ENCODE results near the gene SLC35F3. TPM values are rescaled to one million over a fixed set of nuclear protein-coding genes. Genes with fewer than 3 reads are reported as not detected.
A peak's percentile ranks its signal among the peaks of the same experiment; 100 is the strongest.
"Not testable (repeated sequence)": the region's sequence is repeated elsewhere in the genome, so short reads cannot be mapped to it uniquely, and the experiment has no call there.

SLC35F3 gene
- total RNA-seq, 1 donor from 2014 or later: 2.4 TPM

- DNase-seq (ENCODE audit: low spot score in 2 of 2) (no peak), FAIRE-seq (no peak)
These were observed 265.6 kb downstream of the SLC35F3 start for GRCh38 chr1:234170067-234170466.

DNA sequence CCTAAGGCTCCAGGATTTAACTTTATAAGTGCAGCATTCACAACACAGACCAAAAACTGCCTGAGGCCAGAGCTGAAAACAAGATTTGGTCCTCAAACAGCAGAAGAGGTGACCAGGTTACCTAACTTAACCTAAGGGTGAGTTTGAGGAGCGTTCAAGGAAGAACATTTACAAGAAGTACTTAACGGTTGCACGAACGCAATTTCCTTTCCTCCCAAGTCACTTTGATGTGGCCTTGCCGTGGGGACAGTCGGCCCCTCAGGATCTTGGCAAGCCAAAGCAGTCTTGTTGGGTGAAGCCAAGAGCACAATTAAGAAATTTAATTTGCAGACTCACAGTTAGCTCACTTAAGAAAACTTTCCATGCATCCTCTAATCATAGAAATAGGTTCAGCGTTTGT lies 266.1 kb downstream of the SLC35F3 start:
- DNase-seq (ENCODE audit: low spot score in 2 of 2) (no peak), FAIRE-seq (no peak)

- no peak for FAIRE-seq
These were observed 269.5 kb downstream of the SLC35F3 start for GRCh38 chr1:234173968-234174367.

DNA sequence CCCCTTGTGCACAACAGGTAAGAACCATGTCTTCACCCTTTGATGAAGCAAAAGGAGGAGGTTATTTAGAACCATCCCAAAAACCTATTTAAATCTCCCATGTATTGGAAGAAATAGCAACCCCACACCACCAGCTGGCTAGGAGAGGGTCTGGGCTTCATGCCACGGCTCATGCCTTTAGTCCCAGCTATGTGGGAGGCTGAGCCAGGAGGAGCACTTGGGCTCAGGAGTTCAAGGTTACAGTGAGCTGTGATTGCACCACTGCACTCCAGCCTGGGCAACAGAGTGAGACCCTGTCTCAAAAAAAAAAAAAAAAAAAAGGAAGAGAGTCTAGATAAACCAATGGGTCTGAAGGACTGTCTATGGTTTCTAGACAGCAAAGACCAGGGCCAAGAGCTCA lies 270.9 kb downstream of the SLC35F3 start:
- no peak for FAIRE-seq
- DNase-seq (ENCODE audit: low spot score in 2 of 2): no peak

More at GRCh38 chr1:234173968-234174367, 269.5 kb downstream of the SLC35F3 start:
- no peak for DNase-seq (ENCODE audit: low spot score in 2 of 2)

- FAIRE-seq (no peak), DNase-seq (ENCODE audit: low spot score in 2 of 2) (no peak)
These were observed 271.5 kb downstream of the SLC35F3 start for GRCh38 chr1:234176000-234176399.

GRCh38 chr1:234176847-234177246 lies 272.4 kb downstream of the SLC35F3 start:
- DNase-seq (ENCODE audit: low spot score in 2 of 2); FAIRE-seq: not testable (repeated sequence)

GRCh38 chr1:234185438-234185837 lies 281.0 kb downstream of the SLC35F3 start:
- DNase-seq (ENCODE audit: low spot score in 2 of 2): no peak
- FAIRE-seq: no peak

GRCh38 chr1:234186037-234186688 lies 281.7 kb downstream of the SLC35F3 start:
- DNase-seq (ENCODE audit: low spot score in 2 of 2) (no peak), FAIRE-seq (no peak)

- DNase-seq (ENCODE audit: low spot score in 2 of 2): no peak
- FAIRE-seq: no peak
These were observed 283.9 kb downstream of the SLC35F3 start for GRCh38 chr1:234188454-234188792.

GRCh38 chr1:234197839-234198238 lies 293.4 kb downstream of the SLC35F3 start:
- DNase-seq (ENCODE audit: low spot score in 2 of 2) (no peak), FAIRE-seq (no peak)

GRCh38 chr1:234199476-234200127 lies 295.1 kb downstream of the SLC35F3 start:
- DNase-seq (ENCODE audit: low spot score in 2 of 2) (no peak), FAIRE-seq (no peak)

GRCh38 chr1:234200566-234200965 lies 296.1 kb downstream of the SLC35F3 start:
- DNase-seq (ENCODE audit: low spot score in 2 of 2): no peak
- no peak for FAIRE-seq

GRCh38 chr1:234201600-234201999 lies 297.1 kb downstream of the SLC35F3 start:
- DNase-seq (ENCODE audit: low spot score in 2 of 2): no peak
- no peak for FAIRE-seq

- DNase-seq (ENCODE audit: low spot score in 2 of 2): no peak
- FAIRE-seq: no peak
These were observed 301.5 kb downstream of the SLC35F3 start for GRCh38 chr1:234205966-234206365.

DNA sequence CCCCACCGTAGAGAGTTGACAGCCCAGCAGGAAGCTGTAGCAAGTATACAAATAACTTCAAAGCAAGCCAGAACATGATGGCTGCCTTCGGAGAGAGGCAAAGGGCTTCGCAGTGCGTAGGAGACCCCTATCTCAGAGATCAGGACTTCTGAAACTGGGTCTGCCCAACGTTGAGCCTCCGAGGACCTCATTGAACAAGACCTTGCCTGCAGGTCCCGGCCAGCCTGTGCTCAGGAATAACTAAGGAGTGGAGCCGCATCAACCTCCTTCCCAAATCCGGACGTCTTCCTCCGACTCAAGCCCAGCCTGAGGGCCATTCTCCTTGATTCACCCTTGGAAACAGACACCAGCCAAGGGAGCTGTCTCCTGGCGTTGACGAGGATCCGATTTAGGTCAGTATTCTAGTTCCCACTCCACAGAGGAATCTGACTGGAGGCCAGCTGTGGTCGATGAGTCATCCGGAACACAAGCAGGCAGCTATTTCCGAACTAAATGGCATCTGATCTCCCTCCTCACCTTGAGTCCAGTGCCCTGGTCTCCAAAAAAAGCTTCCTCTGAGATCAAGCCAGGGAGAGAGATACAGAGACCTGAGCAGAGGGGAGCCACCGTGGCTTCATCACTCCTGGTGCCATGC lies 302.3 kb downstream of the SLC35F3 start:
- DNase-seq (ENCODE audit: low spot score in 2 of 2): no peak
- FAIRE-seq: no peak

GRCh38 chr1:234208351-234208750 lies 303.9 kb downstream of the SLC35F3 start:
- FAIRE-seq (no peak), DNase-seq (ENCODE audit: low spot score in 2 of 2) (no peak)

GRCh38 chr1:234208791-234209190 lies 304.3 kb downstream of the SLC35F3 start:
- DNase-seq (ENCODE audit: low spot score in 2 of 2) (no peak), FAIRE-seq (no peak)

DNA sequence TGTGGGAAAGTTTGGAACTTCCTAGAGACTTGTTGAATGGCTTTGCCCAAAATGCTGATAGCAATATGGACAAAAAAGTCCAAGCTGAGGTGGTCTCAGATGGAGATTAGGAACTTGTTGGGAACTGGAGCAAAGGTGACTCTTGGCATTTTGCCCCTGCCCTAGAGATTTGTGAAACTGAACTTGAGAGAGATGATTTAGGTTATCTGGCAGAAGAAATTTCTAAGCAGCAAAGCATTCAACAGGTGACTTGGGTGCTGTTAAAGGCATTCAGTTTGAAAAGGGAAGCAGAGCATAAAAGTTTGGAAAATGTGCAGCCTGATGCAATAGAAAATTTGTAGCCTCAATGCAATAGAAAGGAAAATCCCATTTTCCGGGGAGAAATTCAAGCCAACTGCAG lies 306.0 kb downstream of the SLC35F3 start:
- DNase-seq (ENCODE audit: low spot score in 2 of 2); FAIRE-seq: not testable (repeated sequence)

DNA sequence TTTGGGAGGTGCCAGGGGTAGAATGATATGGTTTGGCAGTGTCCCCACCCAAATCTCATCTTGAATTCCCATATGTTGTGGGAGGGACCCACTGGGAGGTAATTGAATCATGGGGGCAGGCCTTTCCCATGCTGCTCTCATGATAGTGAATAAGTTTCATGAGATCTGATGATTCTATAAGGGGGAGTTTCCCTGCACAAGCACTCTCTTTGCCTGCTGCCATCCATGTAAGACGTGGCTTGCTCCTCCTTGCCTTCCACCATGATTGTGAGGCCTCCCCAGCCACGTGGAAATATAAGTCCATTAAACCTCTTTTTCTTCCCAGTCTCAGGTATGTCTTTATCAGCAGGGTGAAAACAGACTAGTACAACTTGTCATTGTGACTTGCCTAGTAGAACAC lies 307.4 kb downstream of the SLC35F3 start:
- not testable (repeated sequence) for FAIRE-seq; DNase-seq (ENCODE audit: low spot score in 2 of 2)

- peak; percentile 50 to 53 for DNase-seq (ENCODE audit: low spot score in 2 of 2)
- FAIRE-seq: no peak
These were observed 308.5 kb downstream of the SLC35F3 start for GRCh38 chr1:234212764-234213657.

GRCh38 chr1:234213658-234214128 lies 309.2 kb downstream of the SLC35F3 start:
- DNase-seq (ENCODE audit: low spot score in 2 of 2): no peak
- FAIRE-seq: no peak

Data from frontal cortex (tissue), 4 donors.